Muscle of leg (tissue), 11 donors: ENCODE data around the gene ORM1. TPM values are rescaled to one million over a fixed set of nuclear protein-coding genes. Genes with fewer than 3 reads are reported as not detected.

Source experiments
- DNase-seq: peaks from one replicate; pipeline ENCODE4 v3.0.0; 2013
- H3K27ac ChIP-seq: one replicate; pipeline ENCODE4 v1.5.1; 2013; ENCODE audit warnings: mild to moderate bottlenecking, low read length, control low read depth
- H3K27me3 ChIP-seq: one replicate; pipeline ENCODE4 v1.6.1; 2013; ENCODE audit warnings: low read length; ENCODE audit not compliant: control insufficient read depth, insufficient read depth
- H3K36me3 ChIP-seq: one replicate; pipeline ENCODE4 v1.6.1; 2013; ENCODE audit warnings: low read length; ENCODE audit not compliant: control insufficient read depth, insufficient read depth
- H3K4me1 ChIP-seq: one replicate; pipeline ENCODE4 v1.6.1; 2013; ENCODE audit warnings: low read length; ENCODE audit not compliant: control insufficient read depth, insufficient read depth
- H3K4me3 ChIP-seq: one replicate; pipeline ENCODE4 v1.5.1; 2013; ENCODE audit warnings: low read length, control low read depth
- H3K9me3 ChIP-seq: replicated peaks from 2 replicates; pipeline ENCODE4 v1.6.1; 2013; ENCODE audit warnings: low read depth, low read length; ENCODE audit not compliant: control insufficient read depth
- WGBS: methylation state at CpG from one replicate; pipeline ENCODE4 v1.1.5; 2013; ENCODE audit warnings: missing lambda C conversion rate; ENCODE audit not compliant: insufficient coverage; 5-methylcytosine and 5-hydroxymethylcytosine counted together
- polyA plus RNA-seq, 8 donors: library from polyadenylated mRNA; unstranded; fragments of 120-200 nt; gene quantifications; one replicate each; pipeline versions ENCODE4 v1.2.1 to v1.2.3, GENCODE V29; 2013; ENCODE audit warnings: inconsistent platforms in 1 of 8, low replicate concordance in 1 of 8; ENCODE audit not compliant: insufficient read length in 8 of 8, insufficient read depth in 1 of 8
- total RNA-seq: library from RNA; stranded (reverse); fragments of 120-200 nt; gene quantifications from one replicate; pipeline ENCODE4 v1.2.4, GENCODE V29; 2013

The ORM1 gene
- total and polyA plus RNA-seq, 9 donors, result 0.25 to 2.6 (median 0.62) TPM

DNA sequence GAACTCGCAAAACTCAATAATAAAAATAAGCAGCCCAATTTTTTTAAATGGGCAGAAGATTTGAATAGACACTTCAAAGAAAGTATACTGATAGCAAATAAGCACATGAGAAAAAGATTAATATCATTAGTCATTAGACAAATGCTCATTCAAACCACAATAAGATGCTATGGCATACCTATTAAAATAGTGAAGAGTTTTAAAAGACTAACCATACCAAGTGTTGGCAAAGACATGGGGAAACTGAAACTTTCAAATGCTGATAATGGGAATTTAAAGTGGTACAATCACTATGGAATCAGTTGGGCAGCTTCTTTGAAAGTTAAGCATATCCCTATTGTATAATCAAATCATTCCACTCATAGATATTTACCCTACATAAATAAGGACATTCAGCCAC is 26.6 kb upstream of the ORM1 start:
- H3K27me3 ChIP-seq, result no peaks in the 10 kb centered on the region
- no peak for DNase-seq
- H3K4me1 ChIP-seq, result no peaks in the 10 kb centered on the region
- H3K9me3 ChIP-seq, result peaks cover 9% of the 10 kb centered on the region
- H3K4me3 ChIP-seq, result no peak overlapping the region
- H3K27ac ChIP-seq, result no peak overlapping the region
- peaks cover 36% of the 10 kb centered on the region for H3K36me3 ChIP-seq
- WGBS, result no CpG with 5 or more reads among the region's 1 CpG

DNA sequence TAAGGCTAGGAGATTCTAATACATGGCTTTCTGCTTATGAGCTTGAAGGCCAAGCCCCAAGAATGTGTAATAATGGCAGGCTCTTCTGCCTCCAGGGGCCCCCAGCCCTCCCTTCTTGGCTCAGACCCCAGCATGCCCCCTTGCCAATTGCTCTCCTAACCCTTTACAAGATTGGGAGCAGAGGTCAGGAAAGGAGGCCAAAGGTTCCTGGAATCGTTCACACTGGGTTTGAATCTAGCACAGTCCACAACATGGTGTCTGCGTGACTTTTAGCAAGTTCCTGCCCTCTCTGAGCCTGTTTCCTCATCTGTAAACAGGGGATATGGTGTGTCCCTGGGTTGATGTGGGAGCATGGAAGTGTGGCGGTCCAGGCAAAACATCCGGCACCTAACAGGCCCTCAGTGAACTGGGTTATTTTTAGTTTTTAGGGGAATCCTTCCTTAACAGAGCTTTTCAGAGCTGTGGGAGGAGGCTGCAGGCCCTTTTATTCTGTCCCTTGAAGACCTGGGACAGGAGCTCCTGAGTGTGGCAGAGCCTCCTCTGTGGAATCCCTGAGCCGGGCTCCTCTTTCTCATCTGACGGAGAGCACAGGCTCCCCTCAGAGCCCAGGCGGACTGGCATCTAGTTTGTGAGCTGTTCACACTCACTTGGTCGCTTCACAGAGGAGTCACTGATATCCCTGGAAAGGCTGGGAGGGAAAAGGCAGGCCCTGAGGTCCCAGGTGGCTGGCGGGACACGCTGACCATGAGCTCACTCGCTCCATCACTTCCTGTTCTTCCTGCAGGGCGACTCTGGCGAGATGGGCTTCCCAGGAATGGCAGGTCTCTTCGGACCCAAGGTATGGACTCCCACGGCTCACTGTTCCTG is 23.4 kb upstream of the ORM1 start:
- peaks cover 8% of the 10 kb centered on the region for H3K9me3 ChIP-seq
- H3K4me1 ChIP-seq, result no peaks in the 10 kb centered on the region
- 75% methylated on average over 12 of the region's 15 CpGs for WGBS
- H3K27ac ChIP-seq, result no peak overlapping the region
- no peak for DNase-seq
- H3K4me3 ChIP-seq, result no peak overlapping the region
- H3K27me3 ChIP-seq, result no peaks in the 10 kb centered on the region
- H3K36me3 ChIP-seq, result peaks cover 38% of the 10 kb centered on the region

DNA sequence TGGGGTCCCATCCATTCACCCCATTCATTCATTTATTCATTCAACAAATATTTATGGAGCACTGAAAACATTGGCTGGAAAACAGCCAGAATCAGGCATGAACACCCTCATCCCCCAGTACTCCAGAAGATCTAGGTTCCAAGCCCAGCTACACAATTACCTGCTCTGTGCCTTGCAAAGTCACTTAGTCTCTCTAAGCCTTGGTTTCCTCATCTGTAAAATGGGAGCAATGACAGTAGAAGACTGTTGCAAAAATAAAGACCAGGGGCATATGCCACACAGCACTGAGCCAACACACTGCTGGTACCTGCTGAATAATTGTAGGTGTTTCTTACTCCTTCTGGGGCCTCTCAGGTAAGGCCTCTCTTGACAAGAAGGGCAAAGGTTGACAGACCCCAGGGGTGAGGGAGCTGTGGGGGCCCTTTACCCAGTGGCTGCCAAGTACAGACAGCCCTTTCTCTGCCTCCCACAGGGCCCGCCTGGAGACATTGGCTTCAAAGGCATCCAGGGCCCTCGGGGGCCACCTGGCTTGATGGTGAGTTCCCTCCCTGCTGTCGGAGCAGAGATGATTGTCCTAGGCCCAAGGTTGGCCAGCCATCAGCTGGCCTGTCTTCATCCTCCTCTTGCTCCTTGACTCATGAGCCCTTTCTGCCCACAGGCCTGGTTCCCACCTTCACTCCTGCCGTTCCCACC is 22.6 kb upstream of the ORM1 start:
- H3K27me3 ChIP-seq, result no peaks in the 10 kb centered on the region
- no peak overlapping the region for H3K4me3 ChIP-seq
- H3K36me3 ChIP-seq, result peaks cover 38% of the 10 kb centered on the region
- no peak overlapping the region for H3K27ac ChIP-seq
- H3K9me3 ChIP-seq, result peaks cover 4% of the 10 kb centered on the region
- DNase-seq, result no peak
- WGBS, result 87% methylated on average over 4 of the region's 4 CpGs
- H3K4me1 ChIP-seq, result no peaks in the 10 kb centered on the region

DNA sequence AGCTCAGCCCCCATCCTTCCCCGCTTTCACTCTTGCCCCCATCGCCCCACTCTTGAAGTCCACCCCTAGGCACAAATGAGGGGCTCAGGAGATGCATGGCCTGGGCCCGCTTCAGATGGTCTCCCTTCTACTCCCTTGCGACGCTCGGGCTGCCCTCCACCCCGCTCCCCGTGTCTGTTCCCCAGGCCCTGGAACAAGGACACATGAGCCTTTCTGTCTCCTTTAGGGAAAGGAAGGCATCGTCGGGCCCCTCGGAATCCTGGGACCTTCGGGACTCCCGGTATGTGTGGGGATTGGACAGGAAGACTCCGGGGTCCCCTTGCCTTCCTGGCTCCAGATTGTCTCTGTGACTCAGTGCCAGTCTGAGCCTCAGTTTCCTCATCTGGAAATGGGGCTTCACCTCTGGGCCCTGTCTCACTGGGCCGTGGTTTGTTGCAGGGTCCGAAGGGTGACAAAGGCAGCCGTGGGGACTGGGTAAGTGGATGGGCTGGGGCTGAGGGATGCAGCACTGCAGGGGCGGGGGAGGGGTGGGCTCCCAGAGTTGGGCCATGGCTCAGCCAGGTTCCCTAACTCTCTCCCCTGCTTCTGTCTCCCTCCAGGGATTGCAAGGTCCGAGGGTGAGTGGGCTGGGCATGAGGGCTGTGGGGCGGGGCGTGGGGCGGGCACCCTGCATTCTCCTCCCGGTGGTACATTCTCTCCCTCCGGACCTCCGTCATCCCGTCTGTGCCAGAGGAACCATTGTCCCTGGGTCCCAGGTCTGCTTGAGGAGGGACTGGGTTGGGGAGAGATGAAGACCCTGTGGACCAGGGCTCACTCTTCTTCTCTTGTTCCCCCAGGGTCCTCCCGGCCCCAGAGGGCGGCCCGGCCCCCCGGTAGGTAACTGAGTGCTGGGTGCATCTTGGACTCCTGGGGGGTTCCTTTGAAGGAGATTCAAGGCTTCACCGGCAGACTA is 21.8 kb upstream of the ORM1 start:
- 93% methylated on average over 20 of the region's 31 CpGs for WGBS
- Histone ChIP-seq H3K9me3 (peaks cover 4% of the 10 kb centered on the region), H3K27ac (no peak overlapping the region), H3K36me3 (peaks cover 34% of the 10 kb centered on the region), H3K4me3 (no peak overlapping the region), H3K4me1 (peaks cover 4% of the 10 kb centered on the region), H3K27me3 (no peaks in the 10 kb centered on the region)
- no peak for DNase-seq

DNA sequence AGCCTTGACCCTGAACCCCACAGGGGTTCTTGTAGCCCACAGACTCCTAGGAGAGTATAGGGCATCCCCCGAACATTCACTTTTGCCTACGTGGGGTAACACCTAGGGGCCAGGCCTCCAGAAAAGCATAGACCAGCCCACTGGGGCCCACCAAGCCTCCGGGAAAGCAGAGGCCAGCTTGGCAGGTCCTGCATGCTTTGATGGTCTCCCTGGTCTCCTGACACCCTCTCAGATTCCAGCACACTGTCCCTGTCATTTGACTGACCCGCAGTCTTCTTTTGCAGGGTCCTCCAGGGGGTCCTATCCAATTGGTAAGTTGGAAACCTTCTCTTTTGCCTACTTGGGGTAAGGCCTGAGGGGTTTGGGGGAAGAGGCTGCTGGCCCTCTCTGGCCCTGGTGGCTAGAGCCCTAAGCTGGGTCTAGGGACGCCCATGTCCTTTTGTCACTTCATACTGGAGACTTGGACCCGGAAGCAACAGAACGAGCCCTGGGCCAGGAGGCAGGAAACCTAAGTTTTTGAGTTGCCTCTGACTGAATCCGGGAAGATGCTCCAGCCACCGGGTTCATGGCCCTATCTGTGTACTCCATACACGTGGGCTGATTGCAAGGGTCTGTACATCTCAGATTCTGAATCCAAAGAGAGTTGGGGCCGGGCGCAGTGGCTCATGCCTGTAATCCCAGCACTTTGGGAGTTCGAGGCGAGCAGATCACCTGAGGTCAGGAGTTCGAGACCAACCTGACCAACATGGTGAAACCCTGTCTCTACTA is 20.9 kb upstream of the ORM1 start:
- H3K4me3 ChIP-seq, result no peak overlapping the region
- H3K36me3 ChIP-seq, result peaks cover 43% of the 10 kb centered on the region
- no peaks in the 10 kb centered on the region for H3K27me3 ChIP-seq
- H3K4me1 ChIP-seq, result peaks cover 4% of the 10 kb centered on the region
- H3K9me3 ChIP-seq, result no peaks in the 10 kb centered on the region
- DNase-seq, result no peak
- 76% methylated on average over 10 of the region's 15 CpGs for WGBS
- no peak overlapping the region for H3K27ac ChIP-seq

DNA sequence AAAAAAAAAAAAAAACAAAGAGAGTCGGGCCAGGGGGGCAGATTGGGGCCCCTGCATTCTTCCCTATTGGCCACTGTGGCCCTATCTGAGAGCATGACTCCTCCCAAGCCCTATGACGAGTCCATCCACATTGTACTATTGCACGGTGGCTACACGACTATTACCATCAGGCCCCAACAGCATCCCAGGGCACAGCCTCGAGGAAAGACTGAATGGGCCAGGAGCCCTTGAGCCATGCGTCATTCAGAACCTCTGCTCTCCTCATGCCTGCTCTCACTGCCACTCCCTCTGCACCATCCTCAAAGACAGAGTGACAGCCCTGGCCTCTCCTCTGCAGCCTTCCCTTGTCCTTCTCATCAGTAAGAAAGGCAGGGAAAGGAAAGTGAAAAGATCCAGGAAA is 20.2 kb upstream of the ORM1 start:
- no peak overlapping the region for H3K27ac ChIP-seq
- H3K27me3 ChIP-seq, result no peaks in the 10 kb centered on the region
- 49% methylated on average over 5 of the region's 6 CpGs for WGBS
- H3K36me3 ChIP-seq, result peaks cover 50% of the 10 kb centered on the region
- H3K9me3 ChIP-seq, result no peaks in the 10 kb centered on the region
- no peak for DNase-seq
- H3K4me3 ChIP-seq, result no peak overlapping the region
- peaks cover 4% of the 10 kb centered on the region for H3K4me1 ChIP-seq

DNA sequence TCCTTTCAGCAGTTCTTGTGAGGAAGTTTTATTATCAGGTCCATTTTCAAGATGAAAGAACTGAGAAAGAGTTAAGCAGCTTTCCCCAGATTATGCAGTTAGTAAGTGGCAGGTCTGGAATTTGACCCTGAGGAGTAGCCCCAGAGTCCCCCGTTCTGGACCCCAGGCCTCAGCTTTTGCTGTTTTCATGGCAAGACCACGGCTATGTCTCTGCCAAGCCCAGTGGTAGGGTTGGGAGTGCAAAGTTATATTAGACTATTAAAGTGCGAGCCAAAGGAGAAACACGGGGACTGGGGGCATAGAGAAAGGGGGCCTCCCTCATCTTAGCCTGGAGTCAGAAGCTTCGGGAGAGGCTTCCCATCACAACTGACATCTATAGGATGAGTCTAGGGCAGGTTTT is 19.3 kb upstream of the ORM1 start:
- Histone ChIP-seq H3K27me3 (no peaks in the 10 kb centered on the region), H3K36me3 (peaks cover 57% of the 10 kb centered on the region), H3K4me1 (peaks cover 4% of the 10 kb centered on the region), H3K9me3 (no peaks in the 10 kb centered on the region), H3K4me3 (no peak overlapping the region), H3K27ac (no peak overlapping the region)
- WGBS, result 52% methylated on average over 3 of the region's 5 CpGs
- DNase-seq, result no peak

DNA sequence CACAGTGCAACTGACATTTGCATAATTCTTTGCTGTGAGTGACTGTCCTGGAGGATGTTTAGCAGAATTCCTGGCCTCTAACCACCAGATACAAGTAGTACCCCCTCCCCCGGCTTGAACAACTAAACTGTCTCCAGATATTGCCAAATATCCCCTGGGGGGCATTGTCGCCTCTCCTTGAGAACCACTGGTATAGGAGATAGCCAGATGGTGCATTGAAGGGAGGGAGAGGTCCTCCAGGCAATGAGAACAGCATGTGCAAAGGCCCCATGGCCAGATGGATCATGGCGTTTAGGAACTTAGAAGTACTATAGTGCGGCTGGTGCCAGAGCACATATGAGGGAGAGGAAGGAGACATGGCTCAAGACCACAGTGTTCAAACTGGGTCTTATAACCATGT is 18.9 kb upstream of the ORM1 start:
- no peaks in the 10 kb centered on the region for H3K9me3 ChIP-seq
- no peak overlapping the region for H3K4me3 ChIP-seq
- no peak for DNase-seq
- WGBS, result 86% methylated on average over 3 of the region's 4 CpGs
- peaks cover 4% of the 10 kb centered on the region for H3K4me1 ChIP-seq
- H3K36me3 ChIP-seq, result peaks cover 60% of the 10 kb centered on the region
- H3K27ac ChIP-seq, result no peak overlapping the region
- H3K27me3 ChIP-seq, result no peaks in the 10 kb centered on the region

DNA sequence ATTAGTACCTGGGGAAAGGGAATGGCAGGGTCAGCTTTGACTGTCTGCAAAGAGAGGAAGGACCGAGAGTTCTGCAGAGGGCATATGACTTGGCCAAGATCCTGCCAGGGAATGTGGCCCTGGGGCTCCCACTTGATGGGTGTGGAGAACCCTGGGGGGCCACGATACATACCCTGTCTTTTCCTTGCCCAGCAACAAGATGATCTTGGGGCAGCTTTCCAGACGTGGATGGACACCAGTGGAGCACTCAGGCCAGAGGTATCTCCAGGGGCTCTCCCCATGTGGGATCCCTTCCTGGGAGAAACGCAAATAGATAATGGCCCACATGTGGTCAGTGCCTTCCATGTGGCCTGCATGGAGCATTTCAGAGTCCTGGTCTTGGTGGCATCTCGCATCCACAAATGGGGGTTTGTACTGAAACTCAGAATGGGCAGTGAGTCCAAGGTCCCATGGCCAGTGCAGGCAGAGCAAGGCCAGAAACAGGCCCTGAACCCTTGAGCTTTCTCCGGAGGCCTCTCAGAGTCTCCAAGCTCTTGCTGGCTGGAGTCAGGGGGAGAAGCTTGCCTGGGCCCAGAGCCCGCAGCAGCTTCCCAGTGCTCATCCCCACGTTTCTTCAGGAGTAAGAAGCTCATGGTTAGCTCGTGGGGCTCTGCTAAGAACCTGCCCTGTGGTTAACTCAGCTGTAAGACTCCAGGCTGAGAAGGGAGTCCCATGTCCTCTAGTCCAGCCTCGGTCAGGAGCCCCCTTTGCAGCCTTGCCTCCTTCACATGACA is 18.3 kb upstream of the ORM1 start:
- Histone ChIP-seq H3K9me3 (no peaks in the 10 kb centered on the region), H3K4me3 (no peak overlapping the region), H3K27me3 (no peaks in the 10 kb centered on the region), H3K27ac (no peak overlapping the region), H3K36me3 (peaks cover 56% of the 10 kb centered on the region), H3K4me1 (peaks cover 4% of the 10 kb centered on the region)
- 85% methylated on average over 8 of the region's 10 CpGs for WGBS
- no peak for DNase-seq
